Stimulated activated CD4-positive, alpha-beta T cell treated with anti-CD3 and anti-CD28 coated beads, Interleukin-4, amount 100 ng/mL, for 24 hours (primary cell): ENCODE measurements around the gene TMEM165.
A peak's percentile ranks its signal among the peaks of the same experiment; 100 is the strongest.

Source experiments
- DNase-seq: peaks from one replicate; pipeline ENCODE4 v3.0.0-alpha.2; 2020

Gene TMEM165

DNA sequence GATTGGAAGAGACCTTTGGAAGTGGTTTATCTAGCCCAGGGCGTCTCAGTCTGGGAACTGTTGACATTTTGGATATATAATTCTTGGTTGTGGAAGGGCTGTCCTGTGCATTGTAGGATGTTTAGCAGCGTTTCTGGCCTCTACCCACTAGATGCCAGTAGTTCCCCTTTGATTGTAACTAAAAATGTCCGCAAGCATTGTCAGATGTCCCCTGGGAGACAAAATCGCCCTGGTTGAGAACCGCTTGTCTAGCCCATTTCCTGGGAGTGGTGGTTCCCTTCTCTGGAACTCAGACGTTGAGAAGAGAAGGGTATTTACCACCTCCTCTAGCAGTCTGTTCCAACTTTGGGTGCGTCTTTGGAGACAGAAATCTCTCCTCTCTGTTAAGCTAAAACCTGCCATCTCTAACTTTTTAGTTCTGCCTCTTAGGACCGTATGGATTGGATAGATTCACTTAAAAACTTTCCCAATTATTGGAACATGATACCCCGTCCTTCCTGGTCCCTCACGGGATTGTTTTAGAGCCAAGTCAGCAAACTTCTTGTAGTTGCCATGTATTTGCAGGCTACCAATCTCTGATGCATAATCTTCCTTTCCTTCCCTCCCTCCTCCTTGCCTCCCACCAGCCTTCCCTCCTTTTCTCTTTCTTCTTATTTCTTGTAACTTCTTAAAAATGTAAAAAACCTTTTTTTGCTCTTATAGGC is 13.9 kb downstream of the TMEM165 start:
- DNase-seq, result no peak

DNA sequence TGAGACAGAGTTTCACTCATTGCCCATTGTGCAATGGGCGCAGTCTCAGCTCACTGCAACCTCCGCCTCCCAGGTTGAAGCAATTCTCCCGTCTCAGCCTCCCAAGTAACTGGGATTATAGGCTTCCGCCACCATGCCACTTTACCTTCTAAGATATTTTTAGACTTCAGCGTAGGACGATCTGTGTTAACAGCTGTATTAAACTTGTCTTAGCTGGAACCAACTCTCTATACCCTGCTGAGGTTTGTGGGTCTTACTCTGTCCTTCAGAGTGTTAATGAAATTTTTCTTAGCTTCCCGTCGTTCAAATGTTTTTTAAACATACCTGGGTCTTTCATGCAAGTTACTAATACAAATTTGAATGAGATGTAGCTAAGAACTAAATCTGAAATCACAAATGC is 14.7 kb downstream of the TMEM165 start:
- DNase-seq, result no peak

DNA sequence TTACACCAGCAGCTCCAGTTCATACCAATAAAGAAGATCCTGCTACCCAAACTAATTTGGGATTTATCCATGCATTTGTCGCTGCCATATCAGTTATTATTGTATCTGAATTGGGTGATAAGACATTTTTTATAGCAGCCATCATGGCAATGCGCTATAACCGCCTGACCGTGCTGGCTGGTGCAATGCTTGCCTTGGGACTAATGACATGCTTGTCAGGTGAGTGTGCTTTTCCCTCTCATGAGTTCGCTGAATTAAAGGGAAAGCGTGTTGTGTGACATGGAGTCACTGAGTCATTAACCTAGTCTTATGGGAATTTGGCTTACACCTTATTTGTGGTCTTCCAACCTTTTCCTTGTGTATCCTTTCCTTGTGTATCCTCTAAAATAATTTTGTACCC is 15.9 kb downstream of the TMEM165 start:
- no peak for DNase-seq

DNA sequence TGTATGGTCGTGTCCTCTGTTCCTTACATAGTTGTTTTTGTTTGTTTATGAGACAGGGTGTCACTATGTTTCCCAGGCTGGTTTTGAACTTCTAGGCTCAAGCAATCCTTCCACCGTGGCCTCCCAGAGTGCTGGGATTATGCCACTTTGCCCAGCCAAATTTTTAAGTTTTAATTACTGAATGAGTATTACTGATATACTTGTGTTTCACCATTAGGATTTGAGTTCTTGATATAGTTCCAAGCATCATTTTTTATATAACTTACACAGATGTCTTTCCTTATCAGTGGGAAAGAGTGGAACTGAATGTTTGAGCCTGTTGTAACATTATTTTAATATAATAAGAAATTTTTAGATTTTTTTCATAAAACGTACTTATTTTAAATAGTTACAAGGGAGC is 20.4 kb downstream of the TMEM165 start:
- no peak for DNase-seq

DNA sequence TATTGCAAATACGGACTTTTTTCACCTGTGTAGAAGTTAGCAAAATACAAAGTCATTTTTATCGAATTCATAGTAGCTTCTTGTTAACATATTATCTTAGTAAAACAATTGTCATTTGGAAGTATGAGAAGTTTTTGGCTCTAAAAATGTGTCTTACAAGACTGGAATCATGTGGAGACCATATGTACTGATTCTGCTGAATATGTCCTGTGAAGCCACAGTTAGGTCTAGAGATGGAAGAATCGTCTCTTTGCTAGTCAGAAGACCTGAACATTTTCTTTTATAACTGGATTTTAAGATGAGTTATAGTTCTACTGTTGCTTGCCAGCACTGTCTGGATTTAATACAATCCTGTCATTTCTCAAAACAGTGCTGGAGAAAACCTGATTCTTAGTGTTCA is 29.0 kb downstream of the TMEM165 start:
- DNase-seq, result no peak

DNA sequence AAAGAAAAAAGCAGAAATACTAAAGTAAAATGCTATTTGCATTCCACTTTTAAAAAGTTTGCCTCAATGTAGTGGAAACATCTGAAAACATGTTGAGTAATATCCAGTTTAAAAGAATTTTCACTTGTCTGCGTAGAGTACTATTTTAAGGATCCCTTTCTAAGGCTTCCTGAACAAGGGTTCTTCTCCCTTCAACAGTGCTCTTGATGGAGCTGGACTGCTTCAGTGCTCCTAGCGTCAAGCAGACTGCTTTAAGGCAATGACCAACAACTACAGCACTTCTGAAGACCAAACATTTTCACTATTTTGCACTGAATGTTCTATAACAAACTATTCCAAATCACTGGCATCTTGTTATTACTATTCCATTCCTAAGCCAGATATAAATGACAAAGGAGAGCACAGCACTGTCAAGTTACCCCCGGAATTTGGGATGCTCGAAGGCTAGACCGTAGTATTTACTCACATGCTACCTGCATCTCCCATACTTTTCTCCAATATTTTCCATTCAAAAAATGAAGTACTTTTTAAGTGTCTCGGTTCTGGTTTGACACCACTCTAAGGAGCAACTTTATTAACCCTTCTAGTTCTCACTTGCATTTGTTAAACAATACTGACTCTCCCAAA is 36.1 kb downstream of the TMEM165 start:
- no peak for DNase-seq

DNA sequence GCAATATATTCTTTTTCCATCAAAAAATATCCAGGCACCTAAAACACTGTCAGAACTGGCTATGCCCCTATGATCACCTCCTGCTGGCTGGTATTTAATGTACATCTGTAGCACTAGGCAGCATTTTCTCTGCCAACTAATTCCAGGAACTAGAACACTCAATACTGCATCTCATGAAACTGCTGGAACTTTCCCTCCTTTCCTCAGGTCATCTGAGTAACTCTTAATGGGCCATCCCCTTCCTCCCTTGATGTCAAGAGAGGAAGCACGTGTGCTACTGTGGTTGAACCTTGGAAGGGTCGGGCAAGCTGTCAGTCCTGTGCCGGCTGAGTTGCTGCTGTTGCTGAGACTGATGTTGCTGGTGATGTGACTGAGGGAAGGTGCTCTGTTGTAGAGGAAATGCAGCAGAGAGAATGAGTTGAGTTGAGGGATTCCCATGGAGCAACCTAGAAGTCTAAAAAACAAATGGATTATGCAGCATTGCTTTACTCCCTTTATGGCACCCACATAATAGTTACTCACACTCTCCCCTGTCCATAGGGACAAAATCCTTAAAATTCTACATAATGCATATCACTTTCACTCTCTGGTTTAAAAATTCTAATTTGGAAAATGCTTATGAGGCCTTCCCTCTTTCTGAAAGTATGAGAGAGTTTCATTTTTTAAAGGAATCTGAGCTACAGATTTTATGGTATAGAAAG is 39.5 kb downstream of the TMEM165 start:
- DNase-seq, result peak; percentile 16

DNA sequence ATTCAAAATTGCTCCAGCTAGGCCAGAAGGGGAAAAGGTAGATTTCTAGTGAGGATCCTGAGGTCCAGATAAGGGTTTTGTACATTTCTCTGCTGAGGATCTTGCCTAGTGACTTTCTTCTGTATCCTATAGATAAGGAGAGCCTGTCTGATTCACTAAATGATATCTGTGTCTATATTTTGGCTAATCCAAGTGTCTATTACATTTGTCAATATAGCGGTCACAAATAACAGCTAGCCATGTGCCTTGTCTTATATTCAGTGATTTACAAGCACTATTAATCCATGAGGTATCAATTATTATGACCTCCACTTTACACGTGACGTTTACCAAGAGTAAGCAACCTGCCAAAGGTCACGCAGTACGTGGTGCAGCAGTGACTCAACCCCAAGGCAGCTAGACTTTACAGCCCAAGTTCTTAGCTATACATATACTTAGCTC is 41.6 kb downstream of the TMEM165 start:
- no peak for DNase-seq

DNA sequence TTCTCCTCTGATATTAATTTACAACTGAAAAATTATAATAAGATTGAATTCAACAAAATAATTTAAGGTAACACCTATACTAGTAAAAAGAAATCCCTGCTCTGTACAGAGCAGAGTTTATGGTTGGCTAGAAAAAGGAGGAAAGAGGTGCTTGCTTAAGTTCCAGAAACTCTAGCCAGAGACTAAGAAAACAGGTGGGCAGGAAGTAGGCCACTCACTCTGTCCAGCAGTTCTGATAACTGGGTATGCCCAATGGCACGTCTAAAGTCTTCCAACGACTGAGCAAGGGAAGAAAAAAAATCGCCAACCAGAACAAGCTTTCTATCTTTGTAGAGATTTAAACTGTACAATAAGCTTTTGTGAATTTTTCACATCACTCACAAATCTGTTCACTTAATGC is 42.1 kb downstream of the TMEM165 start:
- DNase-seq, result no peak

DNA sequence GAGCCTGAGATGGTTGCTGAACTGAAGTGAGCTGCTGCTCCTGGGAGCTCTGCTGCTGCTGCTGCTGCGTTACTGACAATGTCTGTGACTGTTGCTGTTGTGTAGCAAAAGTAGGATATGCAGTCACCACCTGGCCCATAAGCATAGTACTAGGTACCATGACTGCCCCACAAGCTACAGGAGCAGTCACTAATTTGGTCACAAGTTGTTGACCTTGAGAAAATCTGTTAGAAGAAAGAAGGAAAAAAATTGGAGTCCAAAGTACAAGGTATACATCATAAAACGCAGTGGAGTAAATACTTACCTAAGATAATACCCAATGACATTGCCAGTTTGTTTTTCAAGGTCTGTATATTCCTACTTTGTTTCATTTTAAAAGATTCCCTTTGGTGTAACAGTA is 42.6 kb downstream of the TMEM165 start:
- no peak for DNase-seq

DNA sequence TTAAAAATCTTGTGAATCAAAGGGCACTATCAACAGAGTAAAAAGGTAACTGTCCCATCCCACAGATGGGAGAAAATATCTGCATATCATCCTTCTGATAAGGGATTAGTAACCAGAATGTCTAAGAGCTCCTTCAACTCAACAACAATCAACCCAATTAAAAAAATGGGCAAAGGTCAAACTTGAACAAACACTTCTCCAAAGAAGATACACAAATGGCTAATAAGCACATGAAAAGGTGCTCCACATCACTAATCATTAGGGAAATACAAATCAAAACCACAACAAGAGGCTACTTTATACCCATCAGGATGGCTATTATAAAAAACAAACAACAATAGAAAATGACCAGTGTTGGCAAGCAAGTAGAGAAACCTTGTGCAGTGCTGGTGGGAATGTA is 43.3 kb downstream of the TMEM165 start:
- DNase-seq, result no peak

DNA sequence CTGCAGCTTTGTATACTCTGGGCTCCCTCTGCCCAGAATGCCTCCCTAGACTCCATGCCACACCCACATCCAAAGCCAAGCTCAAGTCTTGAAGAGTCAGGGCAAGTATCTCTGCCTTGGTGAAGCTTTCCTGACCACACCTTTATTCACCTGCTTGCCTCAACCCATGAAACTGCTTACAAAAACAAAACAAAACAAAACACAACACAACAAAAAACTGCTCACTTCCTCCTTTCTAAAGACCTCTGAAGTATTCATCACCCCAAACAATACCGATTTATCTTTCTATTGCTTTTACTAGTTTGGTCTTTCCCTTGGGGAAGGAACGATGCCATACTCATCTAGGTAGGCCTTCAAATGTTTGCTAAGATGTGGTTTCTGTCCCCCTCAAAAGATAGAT is 45.0 kb downstream of the TMEM165 start:
- DNase-seq, result no peak

DNA sequence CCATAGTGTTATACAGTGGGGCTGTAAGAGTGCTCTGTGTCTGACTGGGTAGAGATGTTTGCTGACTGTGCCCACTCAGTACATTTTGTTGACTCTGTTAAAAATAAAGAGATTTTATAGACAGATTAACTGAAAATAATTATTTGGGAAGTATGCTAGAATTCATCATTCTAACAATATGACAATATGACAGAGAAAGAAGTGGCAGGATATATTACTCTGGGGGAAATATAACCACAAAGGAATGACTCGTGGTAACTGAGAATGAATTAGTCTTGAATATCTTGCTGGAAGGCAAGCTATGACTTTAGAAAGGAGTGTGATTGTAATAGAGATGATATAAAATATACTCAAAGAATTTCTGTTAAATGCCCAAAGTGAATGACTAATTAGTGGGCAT is 46.8 kb downstream of the TMEM165 start:
- no peak for DNase-seq

DNA sequence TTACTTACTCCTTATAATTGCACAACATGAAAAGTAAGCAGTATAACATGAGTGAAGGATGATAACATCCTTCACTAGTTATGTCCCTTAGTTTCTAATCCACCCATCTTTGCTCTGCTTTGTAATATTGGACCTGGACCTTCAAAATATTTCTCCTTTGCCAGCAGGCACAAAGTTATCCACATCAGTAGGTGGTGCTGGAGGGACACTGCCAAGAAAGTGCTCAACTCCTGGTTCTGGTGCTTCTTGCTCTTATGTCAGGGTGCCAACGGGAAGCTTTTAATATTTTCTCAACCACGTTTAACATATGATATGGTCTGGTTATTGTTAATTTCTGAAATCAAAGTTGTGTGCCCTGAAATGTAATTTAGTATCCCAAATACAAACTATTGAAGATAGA is 49.1 kb downstream of the TMEM165 start:
- no peak for DNase-seq

DNA sequence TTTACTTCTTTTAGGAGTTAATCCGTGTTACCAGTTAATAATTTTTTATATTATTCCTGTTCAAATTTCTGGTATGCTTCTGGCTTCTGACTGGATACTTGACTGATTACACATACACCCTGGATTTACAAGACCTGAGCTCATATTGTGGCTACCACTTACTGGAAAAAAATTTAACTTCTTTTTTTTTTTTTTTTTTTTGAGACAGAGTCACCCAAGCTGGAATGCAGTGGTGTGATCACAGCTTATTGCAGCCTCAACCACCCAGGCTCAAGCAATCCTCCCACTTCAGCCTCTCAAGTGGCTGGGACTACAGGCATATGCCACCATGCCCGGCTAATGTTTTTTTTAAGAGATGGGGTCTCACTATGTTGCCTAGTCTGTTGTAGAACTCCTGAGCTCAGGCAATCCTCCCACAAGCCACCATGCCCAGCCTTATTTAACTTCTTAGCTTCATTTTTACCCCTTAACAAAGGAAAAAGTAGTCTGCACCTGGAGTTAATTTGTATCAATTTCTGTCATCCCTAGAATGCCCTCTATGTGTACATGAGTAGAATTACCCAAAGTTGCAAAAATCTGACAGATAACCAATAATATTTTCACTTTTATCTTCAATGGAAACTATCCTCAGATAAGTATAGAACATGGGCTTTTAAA is 50.3 kb downstream of the TMEM165 start:
- no peak for DNase-seq

DNA sequence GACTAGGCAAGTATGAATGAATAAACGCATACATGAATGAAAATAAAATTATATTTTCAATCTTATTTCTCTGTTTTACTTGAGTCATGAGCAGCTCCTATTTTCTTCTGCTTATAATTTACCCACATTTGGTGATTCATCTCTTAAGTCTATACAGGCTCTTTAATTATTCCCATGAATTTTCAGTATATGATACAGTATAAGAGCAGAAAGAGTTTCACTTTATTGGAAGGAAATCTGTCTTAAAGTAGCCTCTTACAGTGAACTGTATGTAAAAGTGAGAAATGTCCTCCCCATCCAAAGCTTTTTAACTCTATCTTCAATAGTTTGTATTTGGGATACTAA is 50.8 kb downstream of the TMEM165 start:
- DNase-seq, result no peak

DNA sequence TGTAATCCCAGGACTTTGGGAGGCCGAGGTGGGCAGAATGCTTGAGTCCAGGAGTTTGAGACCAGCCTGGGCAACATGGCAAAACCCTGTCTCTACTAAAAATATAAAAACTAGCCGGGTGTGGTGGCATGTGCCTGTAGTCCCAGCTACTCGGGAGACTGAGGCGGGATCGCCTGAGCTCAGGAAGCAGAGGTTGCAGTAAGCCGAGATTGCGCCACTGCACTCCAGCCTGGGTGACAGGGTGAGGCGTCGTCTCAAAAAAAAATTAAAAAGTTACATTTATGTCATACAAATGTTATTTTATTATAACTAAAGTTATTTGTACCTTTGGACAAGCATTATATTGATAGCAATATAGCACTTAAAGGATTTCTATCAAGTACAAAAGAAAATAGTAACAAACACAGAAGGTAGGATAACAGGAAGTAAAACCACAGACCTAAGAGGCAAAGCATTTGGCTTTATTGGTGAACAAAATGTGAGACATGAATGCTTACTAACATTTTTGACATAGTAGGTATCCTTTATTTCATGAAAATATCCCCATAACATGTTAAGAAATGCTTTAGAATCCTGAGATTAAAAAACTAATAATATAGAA is 51.5 kb downstream of the TMEM165 start:
- no peak for DNase-seq

DNA sequence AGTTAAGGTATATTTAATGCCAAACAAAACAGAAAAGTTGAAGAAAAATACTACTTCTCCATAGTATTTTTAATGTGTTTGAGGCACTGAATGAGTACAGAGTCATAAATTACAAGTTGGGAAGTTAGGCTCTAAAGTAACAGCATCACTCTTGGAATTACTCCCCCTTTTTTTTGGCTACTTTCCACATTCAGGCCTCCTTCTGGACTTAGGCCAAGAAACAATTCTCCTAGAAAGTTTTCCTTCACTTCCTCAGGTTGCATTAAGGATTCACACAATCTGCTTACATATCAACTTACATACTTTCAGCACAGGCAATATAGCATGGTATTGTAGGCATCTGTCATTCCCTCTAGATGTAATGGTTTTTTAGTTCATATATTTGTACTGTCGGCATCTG is 52.1 kb downstream of the TMEM165 start:
- DNase-seq, result no peak

DNA sequence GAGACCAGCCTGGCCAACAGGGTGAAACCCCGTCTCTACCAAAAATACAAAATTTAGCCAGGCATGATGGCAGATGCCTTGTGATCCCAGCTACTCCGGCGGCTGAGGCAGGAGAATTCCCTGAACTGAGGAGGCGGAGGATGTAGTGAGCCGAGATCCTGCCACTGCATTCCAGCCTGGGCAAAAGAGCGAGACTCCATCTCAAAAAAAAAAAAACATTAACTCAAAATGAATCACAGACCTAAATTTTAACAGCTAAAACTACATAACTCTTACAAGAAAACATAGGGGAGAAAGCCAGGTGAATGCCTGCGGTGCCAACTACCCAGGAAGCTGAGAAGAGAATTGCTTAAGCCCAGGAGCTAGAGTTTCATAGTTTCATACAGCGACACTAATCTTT is 54.8 kb downstream of the TMEM165 start:
- DNase-seq, result no peak

DNA sequence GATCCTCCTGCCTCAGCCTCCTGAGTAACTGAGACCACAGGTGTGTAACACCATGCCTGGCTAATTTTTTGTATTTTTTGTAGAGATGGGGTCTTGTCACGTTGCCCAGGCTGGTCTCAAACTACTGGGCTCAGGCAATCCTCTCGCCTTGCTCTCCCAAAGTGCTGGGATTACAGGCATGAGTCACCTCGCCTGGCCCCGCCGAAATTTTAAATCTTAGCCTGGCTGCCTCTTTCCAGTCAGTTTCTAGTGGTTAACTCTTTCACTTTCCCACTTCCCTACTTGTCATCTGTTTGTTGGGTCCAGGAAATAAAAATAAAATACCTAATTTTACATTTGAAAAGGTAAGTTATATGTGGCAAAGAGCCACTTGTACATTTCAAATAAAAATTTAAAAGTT is 62.4 kb downstream of the TMEM165 start:
- no peak for DNase-seq

DNA sequence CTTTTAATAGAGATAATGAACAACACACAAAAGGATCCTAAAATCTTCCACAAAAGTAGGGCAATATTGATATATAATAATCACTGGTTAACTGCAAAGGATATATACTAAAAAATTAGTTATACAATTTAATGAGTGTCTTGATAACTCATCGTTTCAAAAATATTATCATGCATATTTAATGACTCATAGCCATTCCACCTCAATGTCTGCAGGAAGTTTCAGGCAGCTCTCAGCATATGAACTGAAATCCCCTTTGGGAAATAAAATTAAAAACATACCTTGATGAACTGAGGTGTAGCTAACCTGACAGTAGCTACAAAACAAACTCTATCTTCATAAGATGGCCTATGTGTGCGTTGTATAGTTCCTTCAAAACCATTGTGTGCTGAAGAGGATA is 62.9 kb downstream of the TMEM165 start:
- DNase-seq, result no peak

DNA sequence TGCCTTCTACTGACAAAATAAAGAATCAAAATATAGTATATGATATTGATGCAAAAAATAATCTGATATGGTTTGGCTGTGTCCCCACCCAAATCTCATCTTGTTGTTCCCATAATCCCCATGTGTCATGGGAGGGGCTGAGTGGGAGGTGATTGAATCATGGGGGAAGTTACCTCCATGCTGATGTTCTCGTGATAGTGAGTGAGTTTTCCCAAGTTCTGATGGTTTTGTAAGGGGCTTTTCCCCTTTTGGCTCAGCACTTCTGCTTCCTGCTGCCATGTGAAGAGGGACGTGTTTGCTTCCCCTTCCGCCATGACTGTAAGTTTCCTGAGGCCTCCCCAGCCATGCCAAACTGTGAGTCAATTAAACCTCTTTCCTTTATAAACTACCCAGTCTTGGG is 70.2 kb downstream of the TMEM165 start:
- no peak for DNase-seq

DNA sequence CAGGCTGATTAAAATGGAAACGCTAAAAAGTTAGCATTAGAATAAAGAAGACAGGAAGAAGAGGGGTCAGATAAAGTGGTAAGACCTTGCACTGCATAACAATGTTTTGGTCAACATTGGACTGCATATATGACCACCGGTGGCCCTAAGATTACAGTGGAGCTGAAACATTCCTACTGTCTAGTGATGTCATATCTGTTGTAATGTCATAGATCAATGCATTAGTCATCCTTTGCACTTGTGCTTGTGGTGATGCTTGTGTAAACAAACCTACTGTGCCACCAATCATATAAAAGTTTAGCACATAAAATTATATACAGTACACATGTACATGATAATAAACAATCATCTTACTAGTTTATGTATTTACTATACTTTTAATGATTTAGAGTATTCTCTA is 73.0 kb downstream of the TMEM165 start:
- DNase-seq, result no peak

DNA sequence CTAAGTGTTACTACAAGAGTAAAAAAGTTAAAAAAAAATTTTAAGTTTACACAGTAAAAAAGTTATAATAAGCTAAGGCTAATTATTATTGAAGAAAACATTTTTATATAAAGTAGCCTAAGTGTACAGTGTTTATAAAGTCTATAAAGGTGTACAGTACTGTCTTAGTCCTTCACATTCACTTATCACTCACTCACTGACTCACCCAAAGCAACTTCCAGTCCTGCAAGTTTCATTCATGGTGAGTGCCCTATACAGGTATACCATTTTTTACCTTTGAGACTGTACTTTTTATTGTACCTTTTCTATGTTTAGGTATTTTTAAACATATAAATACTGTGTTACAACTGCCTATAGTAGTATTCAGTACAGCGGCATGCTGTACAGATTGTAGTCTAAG is 74.2 kb downstream of the TMEM165 start:
- no peak for DNase-seq
